ENCODE results near the gene LOC128125822.
"Not testable (repeated sequence)": the region's sequence is repeated elsewhere in the genome, so short reads cannot be mapped to it uniquely, and the experiment has no call there.

Gene LOC128125822

DNA sequence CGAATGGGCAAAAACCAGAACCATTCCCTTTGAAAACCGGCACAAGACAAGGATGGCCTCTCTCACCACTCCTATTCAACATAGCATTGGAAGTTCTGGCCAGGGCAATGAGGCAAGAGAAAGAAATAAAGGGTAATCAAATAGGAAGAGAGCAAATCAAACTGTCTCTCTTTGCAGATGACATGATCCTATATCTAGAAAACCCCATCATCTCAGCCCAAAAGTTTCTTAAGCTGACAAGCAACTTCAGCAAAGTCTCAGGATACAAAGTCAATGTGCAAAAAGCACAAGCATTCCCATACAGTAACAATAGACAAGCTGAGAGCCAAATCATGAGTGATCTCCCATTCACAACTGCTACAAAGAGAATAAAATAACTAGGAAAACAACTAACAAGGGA, 13.4 kb downstream of the LOC128125822 start:
- DNase-seq; H3K18ac ChIP-seq (ENCODE audit: low read depth, low read length); H2AK5ac ChIP-seq (ENCODE audit: low read depth, low read length); in situ Hi-C loops (cut with MboI; ENCODE audit: low sequenced_read_pairs); POLR2A ChIA-PET (ENCODE audit: unreplicated experiment); dilution Hi-C loops (cut with HindIII; ENCODE audit: low sequenced_read_pairs, unreplicated experiment); H3K14ac ChIP-seq (replicated peaks; ENCODE audit: low read depth, low read length); H3K27me3 ChIP-seq (ENCODE audit: control insufficient read depth, insufficient read depth, low read length); H3K23ac ChIP-seq (ENCODE audit: low read depth, low read length); H3K79me1 ChIP-seq (ENCODE audit: low read depth in 1 of 2, low read length in 2 of 2); intact Hi-C loops (cut with micrococcal nuclease); H2AFZ ChIP-seq (replicated peaks; ENCODE audit: low read length, poor library complexity); H2BK15ac ChIP-seq (ENCODE audit: low read depth, low read length); ATAC-seq (ENCODE audit: low read depth); H3K4me1 ChIP-seq (ENCODE audit: control insufficient read depth, insufficient read depth, low read length); H3K4ac ChIP-seq (ENCODE audit: low read depth, low read length); H3K9me1 ChIP-seq (ENCODE audit: insufficient read depth, low read length); H3K9ac ChIP-seq (ENCODE audit: low read depth, low read length); BruUV-seq (replicated peaks); H4K8ac ChIP-seq (ENCODE audit: low read depth in 2 of 2, low read length in 2 of 2); H3K4me2 ChIP-seq (ENCODE audit: low read depth, low read length); H3K4me3 ChIP-seq (ENCODE audit: insufficient read depth, low read depth, low read length); H3K27ac ChIP-seq (ENCODE audit: insufficient read depth, low read length); H3K9me3 ChIP-seq (ENCODE audit: control insufficient read depth, insufficient read depth, low read length); H2BK20ac ChIP-seq (ENCODE audit: low read depth, low read length); H3K56ac ChIP-seq (ENCODE audit: extremely low read depth, insufficient read depth, low read length); H2AK9ac ChIP-seq (replicated peaks; ENCODE audit: low read depth, low read length, poor library complexity); H4K5ac ChIP-seq (ENCODE audit: low read depth, low read length); H3K36me3 ChIP-seq (ENCODE audit: control insufficient read depth, insufficient read depth, low read length); H4K91ac ChIP-seq (ENCODE audit: insufficient read depth, low read depth, low read length); H4K20me1 ChIP-seq (ENCODE audit: insufficient read depth, low read length); H2BK5ac ChIP-seq (ENCODE audit: low read depth, low read length, poor library complexity, severe bottlenecking); H2BK120ac ChIP-seq (ENCODE audit: low read depth, low read length): not testable (repeated sequence)
- CTCF ChIA-PET: interaction anchor here (1.0 kb wide), 1 partner anchor 12 kb away, joined by 3 read pairs; no protein-coding TSS in a partner anchor
- no CpG with 5 or more reads among the region's 2 CpGs for WGBS, 2 experiments (ENCODE audit: extremely low coverage in 2 of 2, insufficient read length in 1 of 2)

All from IMR-90 (cell line).